GM21717 (cell line): ENCODE data around the gene HAPSTR1.
"Not testable (repeated sequence)": the region's sequence is repeated elsewhere in the genome, so short reads cannot be mapped to it uniquely, and the experiment has no call there.

Experiments used
- ATAC-seq: cut with Tn5 transposase; IDR thresholded peaks from one replicate; pipeline ENCODE4 v1.9.1; 2021; ENCODE audit warnings: mild to moderate bottlenecking, moderate library complexity; ENCODE audit not compliant: unreplicated experiment

HAPSTR1 gene, protein sequence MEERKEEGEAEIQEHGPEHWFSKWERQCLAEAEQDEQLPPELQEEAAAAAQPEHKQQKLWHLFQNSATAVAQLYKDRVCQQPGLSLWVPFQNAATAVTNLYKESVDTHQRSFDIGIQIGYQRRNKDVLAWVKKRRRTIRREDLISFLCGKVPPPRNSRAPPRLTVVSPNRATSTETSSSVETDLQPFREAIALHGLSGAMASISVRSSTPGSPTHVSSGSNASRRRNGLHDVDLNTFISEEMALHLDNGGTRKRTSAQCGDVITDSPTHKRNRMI

DNA sequence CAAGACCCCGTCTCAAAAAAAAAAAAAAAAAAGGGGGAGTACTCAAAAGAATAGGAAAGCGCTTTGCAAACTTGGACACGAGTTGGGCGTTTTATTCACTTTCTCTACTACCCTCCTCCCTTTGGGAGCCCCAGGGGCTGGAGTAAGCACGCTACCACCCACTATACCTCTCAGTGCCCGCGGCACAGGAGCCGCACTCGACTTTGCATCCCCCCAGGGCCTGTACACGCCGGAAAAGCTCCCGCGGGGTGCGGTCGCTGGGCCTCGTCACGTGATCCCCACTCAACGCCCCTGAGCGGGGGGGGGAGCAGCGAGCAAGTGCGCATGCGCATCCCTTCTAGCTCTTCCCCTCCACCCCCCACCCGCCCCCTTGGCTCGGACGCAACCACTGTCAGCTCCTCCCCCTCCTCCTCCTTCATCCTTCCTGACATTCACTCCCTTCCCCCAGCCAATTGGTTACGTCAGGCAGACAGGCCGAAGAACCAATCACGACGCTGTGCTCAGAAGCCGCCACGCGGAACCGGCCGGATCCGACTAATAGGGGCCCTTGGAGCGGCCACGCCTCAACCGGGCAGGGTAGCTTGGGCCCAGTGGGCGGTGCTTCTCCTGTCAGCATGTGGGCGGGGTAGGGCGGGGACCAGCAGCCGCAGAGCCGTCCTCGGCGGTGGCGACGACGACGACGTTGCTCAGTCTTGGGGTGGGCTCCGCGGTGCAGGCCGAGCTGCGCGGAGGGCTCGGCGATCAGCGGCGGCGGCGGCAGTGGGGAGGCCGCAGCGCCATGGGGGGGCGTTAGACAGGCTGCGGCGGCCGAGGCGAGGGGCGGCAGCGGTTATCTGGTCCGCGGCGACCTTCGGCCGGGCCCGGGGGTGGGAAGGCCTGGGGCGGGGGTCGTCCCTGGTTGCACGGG, at the start of gene HAPSTR1:
Gene HAPSTR1, plus strand, starts transcription at position 685 of the 907 bp plus-strand sequence. CDS start 401 bp downstream, outside the sequence.
- ATAC-seq, result peak; percentile 85

DNA sequence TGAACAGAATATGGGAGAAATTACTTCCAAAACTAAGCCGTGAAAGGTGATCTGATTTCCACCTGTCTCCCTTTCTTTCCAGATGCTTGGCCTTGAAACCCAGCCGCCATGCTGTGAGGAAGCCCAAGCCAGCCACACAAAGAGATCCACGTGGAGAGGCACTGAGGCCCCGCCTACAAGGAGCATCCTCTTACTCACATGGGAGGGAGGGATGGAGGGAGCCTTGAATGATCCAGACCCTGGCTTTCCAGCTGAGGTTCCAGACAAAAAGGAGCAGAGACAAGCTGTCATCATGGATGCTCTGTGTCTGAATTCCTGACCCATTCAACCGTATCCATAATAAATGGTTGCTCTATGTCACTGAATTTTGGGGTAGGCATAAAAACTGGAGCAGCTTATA, 48.9 kb upstream of the HAPSTR1 start:
- ATAC-seq, result no peak

DNA sequence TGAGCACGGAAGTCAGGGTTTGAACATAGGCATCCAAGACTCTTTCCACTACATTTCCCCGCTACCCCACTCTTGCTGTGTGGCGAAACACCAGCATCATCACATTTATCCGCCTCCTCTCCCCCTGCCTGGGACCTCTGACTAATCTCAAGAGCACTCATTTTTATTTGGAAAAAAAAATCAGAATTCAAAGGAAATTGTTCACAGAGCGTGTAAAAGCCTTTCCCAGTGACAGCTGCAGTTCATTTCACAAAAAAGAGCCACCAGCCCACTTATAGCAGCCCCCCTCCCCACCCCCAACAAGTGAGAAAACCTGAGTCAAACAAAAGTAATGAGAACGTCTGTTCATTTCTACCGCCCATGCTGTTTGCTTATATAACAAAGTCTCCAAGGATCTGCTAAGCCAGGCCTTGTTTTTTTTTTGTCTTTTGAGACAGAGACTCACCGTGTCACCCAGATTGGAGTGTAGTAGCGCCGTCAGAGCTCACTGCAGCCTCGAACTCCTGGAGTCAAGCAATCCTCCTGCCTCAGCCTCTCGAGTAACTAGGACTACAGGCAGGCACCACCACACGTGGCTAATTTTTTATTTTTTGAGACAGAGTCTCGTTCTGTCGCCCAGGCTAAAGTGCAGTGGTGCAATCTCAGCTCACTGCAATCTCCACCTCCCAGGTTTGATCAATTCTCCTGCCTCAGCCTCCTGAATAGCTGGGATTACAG, 48.3 kb upstream of the HAPSTR1 start:
- ATAC-seq, result no peak

DNA sequence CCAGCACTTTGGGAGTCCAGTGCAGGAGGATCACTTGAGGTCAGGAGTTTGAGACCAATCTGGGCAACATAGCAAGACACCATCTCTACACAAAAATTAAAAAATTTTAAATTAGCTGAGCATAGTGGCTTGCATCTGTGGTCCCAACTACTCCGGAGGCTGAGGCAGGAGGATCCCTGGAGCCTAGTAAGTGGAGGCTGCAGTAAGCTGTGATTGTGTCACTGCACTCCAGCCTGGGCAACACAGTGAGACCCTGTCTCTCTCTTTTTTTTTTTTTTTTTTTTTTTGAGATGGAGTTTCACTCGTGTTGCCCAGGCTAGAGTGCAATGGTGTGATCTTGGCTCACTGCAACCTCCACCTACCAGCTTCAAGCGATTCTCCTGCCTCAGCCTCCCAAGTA, 45.9 kb upstream of the HAPSTR1 start:
- not testable (repeated sequence) for ATAC-seq

DNA sequence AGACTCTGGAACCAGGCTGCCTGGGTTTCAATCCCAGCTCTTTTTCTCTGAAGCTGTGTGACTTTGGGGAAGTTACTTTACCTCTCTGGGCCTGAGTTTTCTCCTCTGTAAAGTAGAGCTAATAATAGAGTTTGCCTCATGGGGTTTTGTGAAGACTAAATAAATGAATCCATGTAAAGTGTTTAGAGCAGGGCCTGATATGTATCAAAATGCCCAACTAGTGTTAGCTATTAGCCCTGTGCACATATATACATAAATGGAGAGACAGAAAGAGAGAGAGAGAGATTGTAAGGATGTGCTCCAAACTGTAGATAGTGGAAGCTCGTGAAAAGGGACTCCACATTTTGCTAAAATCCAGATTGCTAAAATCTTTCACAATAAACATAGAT, 44.8 kb upstream of the HAPSTR1 start:
- ATAC-seq, result no peak

DNA sequence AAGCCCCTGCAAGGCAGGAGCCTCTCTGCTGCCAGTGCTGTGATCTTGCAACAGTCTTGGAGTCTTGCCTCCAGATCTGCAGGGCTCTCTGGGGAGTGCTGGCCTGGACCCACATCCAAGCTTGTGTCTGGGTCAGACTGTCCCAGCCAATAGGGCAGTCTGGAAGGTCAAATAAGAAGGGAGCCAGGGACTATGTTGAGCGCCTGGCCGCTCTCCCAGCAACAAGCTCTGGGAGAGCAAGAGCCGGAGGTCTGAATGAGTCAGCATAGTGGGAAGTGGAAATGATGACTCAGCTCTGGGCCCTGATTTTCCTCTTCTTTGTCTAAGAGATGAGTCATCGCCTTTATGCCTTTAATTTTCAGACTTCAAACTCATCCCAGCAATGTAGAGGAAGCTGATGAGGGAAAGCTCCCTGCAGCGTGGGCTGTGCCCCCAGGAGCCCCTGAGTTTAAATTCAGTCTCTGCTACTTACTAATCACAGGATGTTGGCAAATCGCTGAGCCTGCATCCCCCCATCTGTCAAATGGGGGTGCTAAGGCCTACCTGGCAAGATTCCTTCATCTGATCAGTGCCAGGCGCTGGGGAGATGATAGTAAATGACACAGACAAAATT, 43.6 kb upstream of the HAPSTR1 start:
- peak; percentile 79 for ATAC-seq

DNA sequence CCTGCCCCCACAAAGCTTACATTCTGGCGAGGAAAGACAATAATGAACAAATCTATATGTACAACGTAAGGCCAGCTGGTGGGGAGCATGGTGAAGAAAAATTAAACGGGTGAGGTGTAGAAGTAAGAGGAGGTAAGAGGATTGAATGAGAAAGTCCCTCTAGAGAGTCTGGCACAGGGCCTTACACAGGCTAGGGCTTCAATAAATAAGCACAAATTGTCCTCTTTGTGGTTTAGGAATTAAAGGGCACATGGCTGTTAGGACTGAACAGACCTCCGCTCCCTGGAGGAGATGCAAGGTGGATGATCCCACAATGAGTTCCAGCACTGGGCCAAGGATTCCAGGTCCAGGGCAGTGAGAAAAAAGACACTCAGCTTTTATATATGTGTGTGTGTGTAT, 43.1 kb upstream of the HAPSTR1 start:
- ATAC-seq, result no peak

DNA sequence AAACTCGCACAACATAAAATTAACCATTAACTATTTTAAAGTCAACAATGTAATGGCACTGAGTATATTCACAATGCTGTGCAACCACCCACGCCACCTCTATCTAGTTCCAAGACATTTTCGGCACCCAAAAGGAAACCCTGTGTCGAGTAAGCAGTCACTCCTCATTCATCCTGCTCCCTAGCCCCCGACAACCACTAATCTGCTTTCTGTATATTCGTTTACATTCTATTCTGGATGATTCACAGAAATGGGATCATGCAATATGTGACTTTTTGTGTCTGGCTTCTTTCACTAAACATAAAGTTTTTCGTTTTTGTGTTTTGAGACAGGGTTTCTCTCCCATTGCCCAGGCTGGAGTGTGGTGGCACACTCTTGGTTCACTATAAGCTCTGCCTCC, 42.2 kb upstream of the HAPSTR1 start:
- ATAC-seq, result no peak

DNA sequence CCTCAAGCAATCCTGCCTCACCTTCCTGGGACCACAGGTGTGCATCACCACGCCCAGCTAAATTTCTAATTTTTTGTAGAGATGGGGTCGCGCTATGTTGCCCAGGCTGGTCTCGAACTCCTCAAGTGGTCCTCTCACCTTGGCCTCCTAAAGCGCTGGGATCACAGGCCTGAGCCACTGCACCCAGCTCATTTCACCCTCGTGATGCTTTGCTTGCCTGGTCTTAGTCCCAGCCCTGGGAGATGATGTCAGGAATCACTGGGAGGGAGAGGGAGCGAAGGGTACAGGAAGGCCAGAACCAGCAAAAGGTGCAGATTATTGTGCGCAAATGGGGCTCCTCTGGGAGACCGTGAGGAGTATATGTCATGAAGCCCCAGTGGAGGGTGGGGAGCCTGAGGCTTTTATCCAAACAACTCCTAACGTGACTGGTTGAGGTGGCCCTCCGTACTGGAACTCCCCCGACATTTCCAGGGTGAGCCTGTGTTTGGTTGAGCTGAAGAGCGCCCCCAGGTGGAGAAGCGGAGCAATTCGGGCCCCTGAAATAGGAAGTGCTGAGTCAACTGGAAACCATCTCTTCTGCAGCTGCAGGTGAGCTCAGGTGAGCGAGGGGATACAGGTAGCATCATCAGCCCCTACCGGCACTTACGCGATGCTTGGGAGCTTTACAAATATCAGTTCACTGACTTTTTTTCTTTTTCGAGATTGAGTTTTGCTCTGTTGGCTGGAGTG, 41.2 kb upstream of the HAPSTR1 start:
- no peak for ATAC-seq

DNA sequence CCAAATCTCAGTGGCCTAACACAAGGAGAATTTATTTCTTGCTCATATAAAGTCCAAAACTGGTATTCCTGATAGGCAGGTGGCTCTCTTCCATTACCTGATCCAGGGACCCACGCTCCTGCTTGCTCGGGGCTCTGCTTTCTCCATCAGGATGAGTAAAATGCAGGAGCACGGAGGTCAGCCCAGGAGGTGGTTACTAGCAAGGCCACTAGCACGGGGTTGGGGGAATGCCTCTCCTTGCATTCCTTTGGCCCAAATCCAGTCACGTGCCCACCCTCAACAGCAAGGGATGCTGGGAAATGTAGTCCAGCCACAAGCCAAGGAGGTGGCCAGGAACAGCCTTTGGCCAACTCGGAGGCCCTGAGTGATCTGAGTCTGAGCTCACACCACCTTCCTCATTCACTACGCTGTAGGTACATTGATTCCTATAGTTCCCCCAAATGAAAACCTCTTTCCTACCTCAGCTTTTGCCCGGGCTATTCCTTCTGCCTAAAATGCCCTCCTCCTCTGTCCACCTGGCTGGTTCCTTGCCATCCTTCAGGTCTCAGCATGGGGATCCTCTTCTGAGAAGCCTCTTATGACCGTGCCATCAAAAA, 38.3 kb upstream of the HAPSTR1 start:
- ATAC-seq, result no peak

DNA sequence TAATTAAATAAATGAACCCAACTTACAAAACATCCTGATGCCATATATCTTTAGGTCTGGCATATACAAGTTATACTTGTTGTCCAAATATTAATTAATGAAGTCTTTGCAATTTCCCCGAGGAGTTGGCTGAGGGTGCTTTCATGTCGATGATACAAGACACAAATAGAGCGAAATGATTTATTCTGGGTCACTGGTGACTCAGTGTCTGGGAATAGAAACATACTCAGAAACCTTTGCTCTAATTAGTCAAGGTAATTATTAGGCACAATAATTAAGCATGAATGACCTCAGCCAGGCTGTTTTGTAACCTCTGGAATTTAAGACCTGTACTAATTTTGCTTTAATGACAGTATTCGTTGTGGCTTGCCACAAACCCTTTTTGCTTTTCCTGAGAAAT, 37.0 kb upstream of the HAPSTR1 start:
- ATAC-seq, result no peak

DNA sequence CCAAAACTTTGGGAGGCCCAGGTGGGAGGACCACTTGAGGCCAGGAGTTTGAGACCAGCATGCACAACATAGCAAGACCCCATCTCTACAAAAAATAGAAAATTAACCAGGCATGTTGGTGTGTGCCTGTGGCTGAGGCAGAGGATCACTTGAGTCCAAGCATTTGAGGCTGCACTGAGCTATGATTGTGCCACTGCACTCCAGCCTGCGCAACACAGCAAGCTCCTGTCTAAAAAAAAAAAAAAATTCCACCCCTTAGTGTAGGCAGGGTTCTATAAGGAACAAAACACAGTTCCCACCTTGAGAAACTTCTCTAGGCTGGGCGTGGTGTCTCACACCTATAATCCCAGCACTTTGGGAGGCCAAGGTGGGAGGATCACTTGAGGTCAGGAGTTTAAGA, 36.3 kb upstream of the HAPSTR1 start:
- no peak for ATAC-seq

DNA sequence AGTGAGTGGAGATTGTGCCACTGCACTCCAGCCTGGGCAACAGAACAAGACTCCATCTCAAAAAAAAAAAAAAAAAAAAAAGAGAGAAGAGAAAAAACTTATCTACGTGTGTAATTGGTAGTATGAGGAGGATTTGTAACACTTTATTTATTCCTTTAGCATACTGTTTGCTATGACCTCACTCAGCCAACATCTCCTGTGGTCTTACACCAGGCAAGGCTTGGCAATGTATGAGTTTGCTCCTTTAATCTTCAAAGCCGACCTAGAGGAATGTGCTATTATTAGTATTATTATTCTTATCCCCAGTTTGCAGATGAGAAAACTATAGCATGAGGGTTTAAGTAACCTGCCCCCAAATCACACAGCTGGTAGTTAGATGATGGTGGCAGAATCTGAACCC, 35.8 kb upstream of the HAPSTR1 start:
- ATAC-seq, result no peak

DNA sequence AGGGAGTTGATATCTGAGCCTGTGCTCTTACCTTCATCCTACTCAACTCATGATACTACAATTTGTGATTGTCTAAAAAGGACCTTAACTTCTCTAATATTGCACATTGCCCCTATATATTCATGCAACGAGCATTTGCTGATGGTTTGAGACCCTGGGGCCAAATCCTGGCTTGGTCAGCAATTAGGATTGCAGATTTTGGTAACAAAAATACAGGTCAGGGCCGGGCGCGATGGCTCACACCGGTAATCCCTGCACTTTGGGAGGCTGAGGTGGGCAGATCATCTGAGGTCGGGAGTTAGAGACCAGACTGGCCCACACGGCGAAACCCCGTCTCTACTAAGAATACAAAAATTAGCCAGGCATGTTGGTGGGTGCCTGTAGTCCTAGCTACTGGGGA, 35.4 kb upstream of the HAPSTR1 start:
- no peak for ATAC-seq

DNA sequence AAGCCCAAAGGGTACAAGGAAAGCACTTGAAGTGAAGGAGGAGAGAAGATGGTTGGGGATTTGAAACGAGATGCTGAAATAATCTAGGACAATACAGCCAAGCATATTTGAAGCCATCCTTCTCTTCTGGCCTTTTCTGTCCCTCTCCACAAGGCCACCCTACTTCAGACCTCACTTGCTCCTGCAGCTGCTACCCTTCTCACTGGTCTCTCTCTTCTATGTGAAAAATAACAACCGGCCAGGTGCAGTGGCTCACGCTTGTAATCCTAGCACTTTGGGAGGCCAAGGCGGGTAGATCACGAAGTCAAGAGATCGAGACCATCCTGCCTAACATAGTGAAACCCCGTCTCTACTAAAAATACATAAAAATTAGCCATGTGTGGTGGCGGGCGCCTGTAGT, 33.2 kb upstream of the HAPSTR1 start:
- no peak for ATAC-seq

DNA sequence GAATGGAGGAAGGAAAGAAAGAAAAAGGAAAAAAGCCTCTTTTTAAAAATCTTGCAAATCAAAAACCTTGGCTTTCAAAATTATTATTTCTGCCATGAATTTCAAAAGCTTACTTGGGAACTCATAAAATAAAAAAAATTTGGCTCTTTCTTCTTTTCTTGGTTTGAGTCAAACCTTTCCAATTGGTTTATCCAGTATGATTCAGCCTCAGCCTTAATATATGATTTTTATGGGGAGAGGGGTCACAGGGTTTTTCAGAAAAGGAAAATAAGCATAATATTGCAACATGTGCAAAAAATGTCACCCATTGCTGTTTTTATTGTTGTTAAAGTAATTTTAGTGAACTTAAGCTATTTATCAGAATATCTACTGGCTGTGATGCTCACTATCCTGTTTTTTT, 31.2 kb upstream of the HAPSTR1 start:
- ATAC-seq, result no peak

DNA sequence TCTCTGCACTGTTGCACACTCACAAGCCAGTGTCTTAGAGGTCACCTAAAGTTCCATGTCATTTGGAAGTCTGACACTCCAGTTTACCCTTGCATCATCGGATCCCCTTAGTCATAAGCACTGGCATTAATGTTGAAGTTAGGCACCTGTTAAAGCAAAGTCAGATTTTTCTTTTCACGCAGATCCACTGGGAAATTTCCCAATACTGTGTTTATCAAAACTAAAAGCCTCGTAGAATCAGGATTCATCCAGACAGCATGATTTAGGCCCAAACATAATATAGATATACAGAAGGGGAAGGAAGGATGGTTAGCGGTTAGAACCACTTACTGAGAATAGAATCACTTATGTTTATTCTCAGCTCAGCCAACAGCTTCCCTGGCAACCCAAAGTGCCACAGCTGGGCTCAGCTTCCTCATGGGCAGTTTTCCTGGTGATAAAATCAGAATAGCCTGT, 30.1 kb upstream of the HAPSTR1 start:
- peak; percentile 61 for ATAC-seq

DNA sequence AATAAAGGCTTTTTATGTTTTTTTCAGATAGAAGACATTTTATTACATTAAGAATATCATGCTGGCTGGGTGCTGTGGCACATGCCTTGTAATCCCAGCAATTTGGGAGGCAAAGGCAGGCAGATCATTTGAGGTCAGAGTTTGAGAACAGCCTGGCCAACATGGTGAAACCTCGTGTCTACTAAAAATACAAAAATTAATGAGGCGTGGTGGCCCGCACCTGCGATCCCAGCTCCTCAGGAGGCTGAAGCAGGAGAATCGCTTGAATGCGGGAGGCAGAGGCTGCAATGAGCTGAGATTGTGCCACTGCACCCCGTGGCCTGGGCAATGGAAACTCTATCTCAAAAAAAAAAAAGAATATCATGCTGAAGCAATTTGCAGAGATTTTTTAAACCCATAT, 29.1 kb upstream of the HAPSTR1 start:
- no peak for ATAC-seq

DNA sequence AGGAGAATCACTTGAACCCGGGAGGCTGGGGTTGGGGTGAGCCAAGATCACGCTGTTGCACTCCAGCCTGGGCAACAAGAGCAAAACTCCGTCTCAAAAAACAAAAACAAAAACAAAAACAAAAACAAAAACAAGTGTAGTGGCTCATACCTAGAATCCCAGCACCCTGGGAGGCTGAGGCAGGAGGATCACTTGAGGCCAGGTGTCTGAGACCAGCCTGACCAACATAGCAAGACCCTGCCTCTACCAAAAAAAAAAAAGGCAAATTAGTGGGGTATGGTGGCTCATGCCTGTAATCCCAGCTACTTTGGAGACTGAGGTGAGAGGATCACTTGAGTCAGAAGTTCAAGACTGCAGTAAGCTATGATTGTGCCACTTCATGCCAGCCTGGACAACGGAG, 26.4 kb upstream of the HAPSTR1 start:
- no peak for ATAC-seq

DNA sequence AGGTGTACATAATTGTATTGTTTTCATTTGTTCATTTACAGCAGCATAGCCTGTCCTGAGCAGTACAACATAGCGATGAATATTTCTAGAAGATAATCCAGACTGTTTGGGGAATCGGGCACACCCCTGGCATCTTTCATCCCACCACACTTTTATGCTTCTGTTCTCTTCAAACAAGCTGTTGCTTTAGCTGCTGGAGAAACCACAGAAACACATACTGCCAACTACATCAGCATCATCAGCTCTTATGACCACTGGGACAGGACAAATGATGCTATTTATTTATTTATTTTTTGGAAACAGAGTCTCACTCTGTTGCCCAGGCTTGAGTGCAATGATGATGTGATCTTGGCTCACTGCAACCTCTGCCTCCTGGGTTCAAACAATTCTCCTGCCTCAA, 22.6 kb upstream of the HAPSTR1 start:
- ATAC-seq, result no peak
